ENCODE measurements around the gene MAP3K20. TPM values are rescaled to one million over a fixed set of nuclear protein-coding genes. Genes with fewer than 3 reads are reported as not detected.

MAP3K20 gene
- total RNA-seq: 1 to 10 TPM; 6.5 to 7.0 TPM

- peak; percentile 60 for DNase-seq
- peaks cover 14% of the 10 kb centered on the region for H3K4me1 Mint-ChIP-seq (ENCODE audit: low read depth)
- no peak within 1 kb of the TSS for H3K27ac Mint-ChIP-seq
- H3K9me3 Mint-ChIP-seq: no peaks in the 10 kb centered on the region
- H3K36me3 Mint-ChIP-seq: no peaks in the 10 kb centered on the region
- intact Hi-C loops (cut with micrococcal nuclease): loop anchor here (2.0 kb wide), 3 partner anchors 27 to 135 kb away; no protein-coding TSS in a partner anchor
- ChIA-PET CTCF (interaction anchor here (1.0 kb wide), 1 partner anchor 134 kb away, joined by 3 read pairs; no protein-coding TSS in a partner anchor), POLR2A (no interaction called here)
- peak within 1 kb of the TSS; percentile 72 for H3K4me3 Mint-ChIP-seq
- peaks cover 34% of the 10 kb centered on the region for H3K27me3 Mint-ChIP-seq
These were observed at the start of gene MAP3K20 for GRCh38 chr2:173075781-173076580. Gene MAP3K20, plus strand, starts transcription at chr2:173075846. Its CDS starts 15,186 bp downstream, at chr2:173091032.

- Mint-ChIP-seq H3K4me3 (no peak overlapping the region), H3K4me1 (ENCODE audit: low read depth) (no peaks in the 10 kb centered on the region), H3K36me3 (no peaks in the 10 kb centered on the region), H3K27me3 (peaks cover 17% of the 10 kb centered on the region), H3K9me3 (no peaks in the 10 kb centered on the region), H3K27ac (no peak overlapping the region)
- intact Hi-C loops (cut with micrococcal nuclease): loop anchor here (2.0 to 5.0 kb wide), 3 partner anchors 50 to 1316 kb away; no protein-coding TSS in a partner anchor
- CTCF ChIA-PET: interaction anchor here (0.6 to 9.5 kb wide), 26 partner anchors 9 to 1316 kb away, joined by 3 to 392 read pairs (median 4); no protein-coding TSS in a partner anchor
- POLR2A ChIA-PET: no interaction called here
- no peak for DNase-seq
These were observed 49.2 kb upstream of the MAP3K20 start for GRCh38 chr2:173026479-173026878.

GRCh38 chr2:173027181-173028128, 48.2 kb upstream of the MAP3K20 start:
- Mint-ChIP-seq H3K4me1 (ENCODE audit: low read depth) (no peaks in the 10 kb centered on the region), H3K36me3 (no peaks in the 10 kb centered on the region), H3K9me3 (no peaks in the 10 kb centered on the region), H3K27ac (no peak overlapping the region), H3K27me3 (peaks cover 19% of the 10 kb centered on the region), H3K4me3 (no peak overlapping the region)
- ChIA-PET POLR2A (no interaction called here), CTCF (interaction anchor here (0.6 to 9.5 kb wide), 50 partner anchors 10 to 1317 kb away, joined by 3 to 392 read pairs (median 4); no protein-coding TSS in a partner anchor)
- peak; percentile 78 for DNase-seq
- intact Hi-C loops (cut with micrococcal nuclease): loop anchor here (1.0 to 5.0 kb wide), 6 partner anchors 49 to 1315 kb away; no protein-coding TSS in a partner anchor

- H3K9me3 Mint-ChIP-seq: no peaks in the 10 kb centered on the region
- no peak overlapping the region for H3K4me3 Mint-ChIP-seq
- H3K36me3 Mint-ChIP-seq: no peaks in the 10 kb centered on the region
- ChIA-PET CTCF (interaction anchor here (0.6 to 9.5 kb wide), 39 partner anchors 11 to 1784 kb away, joined by 3 to 392 read pairs (median 4); no protein-coding TSS in a partner anchor), POLR2A (no interaction called here)
- intact Hi-C loops (cut with micrococcal nuclease): loop anchor here (2.0 to 5.0 kb wide), 3 partner anchors 329 to 1314 kb away; no protein-coding TSS in a partner anchor
- no peak overlapping the region for H3K27ac Mint-ChIP-seq
- no peak for DNase-seq
- no peaks in the 10 kb centered on the region for H3K4me1 Mint-ChIP-seq (ENCODE audit: low read depth)
- peaks cover 19% of the 10 kb centered on the region for H3K27me3 Mint-ChIP-seq
These were observed 47.5 kb upstream of the MAP3K20 start for GRCh38 chr2:173028141-173028540.

- intact Hi-C loops (cut with micrococcal nuclease): loop anchor here (2.0 to 5.0 kb wide), 3 partner anchors 329 to 1314 kb away; no protein-coding TSS in a partner anchor
- peaks cover 19% of the 10 kb centered on the region for H3K27me3 Mint-ChIP-seq
- CTCF ChIA-PET: interaction anchor here (0.6 to 9.5 kb wide), 18 partner anchors 11 to 1785 kb away, joined by 3 to 392 read pairs (median 5); no protein-coding TSS in a partner anchor
- DNase-seq: no peak
- POLR2A ChIA-PET: no interaction called here
- no peaks in the 10 kb centered on the region for H3K9me3 Mint-ChIP-seq
- H3K4me1 Mint-ChIP-seq (ENCODE audit: low read depth): no peaks in the 10 kb centered on the region
- H3K36me3 Mint-ChIP-seq: no peaks in the 10 kb centered on the region
- no peak overlapping the region for H3K4me3 Mint-ChIP-seq
- H3K27ac Mint-ChIP-seq: no peak overlapping the region
These were observed 47.0 kb upstream of the MAP3K20 start for GRCh38 chr2:173028671-173029070.

DNA sequence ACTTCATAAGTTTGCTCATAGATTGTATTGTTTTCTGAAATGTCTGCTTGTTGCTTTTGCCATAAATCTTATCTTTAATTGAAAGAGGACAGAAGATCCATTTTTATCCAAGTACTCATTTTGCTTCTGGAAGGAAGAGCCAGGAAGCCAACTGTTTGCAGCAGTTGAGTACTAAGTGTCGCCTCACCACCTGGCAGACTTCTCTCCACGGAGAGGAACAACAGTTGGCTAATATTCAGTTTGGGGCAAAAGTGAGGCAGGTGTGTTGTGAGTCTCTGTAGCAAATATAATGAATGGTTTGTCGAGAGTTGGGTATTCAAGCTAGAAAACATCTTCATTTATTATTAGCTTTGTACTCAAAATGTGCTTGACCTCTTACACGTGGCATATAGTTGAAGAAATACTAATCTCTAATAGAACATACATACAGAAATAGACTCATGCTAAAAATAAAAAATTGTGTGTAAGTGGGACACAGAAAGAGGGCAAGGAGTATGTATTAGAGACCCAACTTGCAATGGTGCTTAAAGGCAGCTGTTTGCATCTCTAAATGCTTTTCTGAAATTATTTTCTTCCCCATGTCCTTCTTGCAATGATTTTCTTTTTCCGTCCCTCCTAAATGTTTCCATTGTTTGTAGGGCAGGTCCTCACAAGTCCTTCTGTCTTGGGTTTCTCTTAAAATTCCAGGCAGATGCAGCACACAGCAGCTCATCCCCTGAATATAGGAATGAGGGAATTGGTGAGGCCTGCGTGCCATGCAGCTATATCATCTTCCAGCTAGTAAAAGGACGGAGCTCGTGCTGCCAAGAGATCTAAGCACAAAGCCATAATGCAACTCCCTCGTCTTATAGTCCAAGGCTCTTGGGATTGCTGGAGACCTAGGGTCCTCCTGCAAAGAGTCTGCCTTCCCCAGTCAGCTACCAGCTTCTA, 44.8 kb upstream of the MAP3K20 start:
- no peak overlapping the region for H3K4me3 Mint-ChIP-seq
- no peak for DNase-seq
- intact Hi-C loops (cut with micrococcal nuclease): no loop called here
- POLR2A ChIA-PET: no interaction called here
- CTCF ChIA-PET: interaction anchor here (0.7 to 9.5 kb wide), 2 partner anchors 24 to 182 kb away, joined by 3 to 392 read pairs; no protein-coding TSS in a partner anchor
- H3K4me1 Mint-ChIP-seq (ENCODE audit: low read depth): no peaks in the 10 kb centered on the region
- no peak overlapping the region for H3K27ac Mint-ChIP-seq
- H3K9me3 Mint-ChIP-seq: no peaks in the 10 kb centered on the region
- no peaks in the 10 kb centered on the region for H3K36me3 Mint-ChIP-seq
- H3K27me3 Mint-ChIP-seq: peaks cover 15% of the 10 kb centered on the region

GRCh38 chr2:173032032-173032431, 43.6 kb upstream of the MAP3K20 start:
- Mint-ChIP-seq H3K27ac (no peak overlapping the region), H3K4me1 (ENCODE audit: low read depth) (no peaks in the 10 kb centered on the region), H3K36me3 (no peaks in the 10 kb centered on the region), H3K27me3 (peaks cover 12% of the 10 kb centered on the region), H3K9me3 (no peaks in the 10 kb centered on the region), H3K4me3 (no peak overlapping the region)
- no peak for DNase-seq
- intact Hi-C loops (cut with micrococcal nuclease): no loop called here
- ChIA-PET POLR2A (no interaction called here), CTCF (interaction anchor here (0.6 to 9.5 kb wide), 2 partner anchors 181 to 258 kb away, joined by 3 to 392 read pairs; no protein-coding TSS in a partner anchor)

GRCh38 chr2:173033084-173033483, 42.6 kb upstream of the MAP3K20 start:
- H3K4me3 Mint-ChIP-seq: no peak overlapping the region
- no peaks in the 10 kb centered on the region for H3K36me3 Mint-ChIP-seq
- ChIA-PET CTCF (interaction anchor here (9.5 kb wide), 1 partner anchor 180 kb away, joined by 392 read pairs; no protein-coding TSS in a partner anchor), POLR2A (no interaction called here)
- H3K27ac Mint-ChIP-seq: no peak overlapping the region
- H3K4me1 Mint-ChIP-seq (ENCODE audit: low read depth): no peaks in the 10 kb centered on the region
- peaks cover 8% of the 10 kb centered on the region for H3K27me3 Mint-ChIP-seq
- intact Hi-C loops (cut with micrococcal nuclease): no loop called here
- H3K9me3 Mint-ChIP-seq: no peaks in the 10 kb centered on the region
- no peak for DNase-seq

DNA sequence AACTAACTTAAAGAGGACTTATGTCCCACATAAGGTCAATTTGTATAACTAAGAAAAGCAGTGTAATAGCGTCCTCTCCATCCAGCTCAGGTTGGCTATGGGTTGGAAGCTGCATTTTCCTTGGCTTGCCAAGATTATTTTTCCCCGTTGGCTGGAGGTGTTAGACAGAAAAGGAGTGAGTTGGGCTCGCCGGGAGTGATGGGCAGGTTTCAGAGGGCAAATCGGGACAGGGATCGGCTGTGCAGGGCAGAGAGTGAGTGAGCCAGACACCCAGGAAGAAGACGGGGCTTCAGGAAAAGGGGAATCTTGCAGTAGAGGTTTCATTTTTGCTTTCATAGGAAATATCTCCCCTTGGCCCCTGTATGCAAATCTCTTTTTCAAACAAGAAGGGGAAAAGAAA, 41.5 kb upstream of the MAP3K20 start:
- no peaks in the 10 kb centered on the region for H3K36me3 Mint-ChIP-seq
- DNase-seq: no peak
- H3K4me3 Mint-ChIP-seq: no peak overlapping the region
- H3K27ac Mint-ChIP-seq: no peak overlapping the region
- intact Hi-C loops (cut with micrococcal nuclease): no loop called here
- CTCF ChIA-PET: interaction anchor here (9.5 kb wide), 1 partner anchor 179 kb away, joined by 392 read pairs; no protein-coding TSS in a partner anchor
- H3K27me3 Mint-ChIP-seq: peaks cover 8% of the 10 kb centered on the region
- POLR2A ChIA-PET: no interaction called here
- H3K4me1 Mint-ChIP-seq (ENCODE audit: low read depth): no peaks in the 10 kb centered on the region
- no peaks in the 10 kb centered on the region for H3K9me3 Mint-ChIP-seq

GRCh38 chr2:173037245-173038120, 38.2 kb upstream of the MAP3K20 start:
- Mint-ChIP-seq H3K4me1 (ENCODE audit: low read depth) (no peaks in the 10 kb centered on the region), H3K27ac (no peak overlapping the region), H3K36me3 (no peaks in the 10 kb centered on the region), H3K4me3 (no peak overlapping the region), H3K9me3 (no peaks in the 10 kb centered on the region), H3K27me3 (no peaks in the 10 kb centered on the region)
- DNase-seq: no peak
- CTCF ChIA-PET: interaction anchor here (0.7 kb wide), 1 partner anchor 70 kb away, joined by 3 read pairs; no protein-coding TSS in a partner anchor
- POLR2A ChIA-PET: no interaction called here
- intact Hi-C loops (cut with micrococcal nuclease): no loop called here

Data from activated CD4-positive, alpha-beta memory T cell treated with anti-CD3 and anti-CD28 coated beads for 36 hours (primary cell).